GM10847 (cell line): ENCODE data around the gene CLEC11A.

Experiments used
- POLR2A ChIP-seq: IDR thresholded peaks from 2 replicates; pipeline ENCODE4 v1.6.1; 2011; ENCODE audit not compliant: insufficient read length; ENCODE audit errors: extremely low read depth

The CLEC11A gene, protein sequence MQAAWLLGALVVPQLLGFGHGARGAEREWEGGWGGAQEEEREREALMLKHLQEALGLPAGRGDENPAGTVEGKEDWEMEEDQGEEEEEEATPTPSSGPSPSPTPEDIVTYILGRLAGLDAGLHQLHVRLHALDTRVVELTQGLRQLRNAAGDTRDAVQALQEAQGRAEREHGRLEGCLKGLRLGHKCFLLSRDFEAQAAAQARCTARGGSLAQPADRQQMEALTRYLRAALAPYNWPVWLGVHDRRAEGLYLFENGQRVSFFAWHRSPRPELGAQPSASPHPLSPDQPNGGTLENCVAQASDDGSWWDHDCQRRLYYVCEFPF

DNA sequence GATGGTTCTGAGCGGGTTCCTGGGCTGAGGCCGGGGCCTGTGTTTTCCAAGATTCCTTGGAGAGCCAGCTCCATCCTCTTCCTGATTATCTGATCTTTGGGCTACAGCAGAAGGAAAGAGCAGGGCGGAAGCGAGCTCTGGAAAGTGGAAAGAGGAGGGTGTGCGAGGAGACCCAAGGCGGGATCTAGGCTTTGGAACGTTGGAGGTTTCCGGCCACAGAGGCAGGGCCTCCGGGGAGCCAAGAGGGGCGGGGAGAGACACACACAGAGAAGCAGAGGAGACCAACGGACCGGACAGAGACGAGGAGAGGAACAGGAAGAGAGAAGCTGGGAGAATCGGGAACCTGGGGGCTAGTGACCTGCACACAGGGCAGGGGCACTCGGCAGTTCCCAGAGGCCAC is at the start of gene CLEC11A:
CLEC11A (plus strand) TSS at position 296 of the 400 bp plus-strand sequence. CDS start 162 bp downstream, outside the sequence.
- no peak for TF ChIP-seq POLR2A

DNA sequence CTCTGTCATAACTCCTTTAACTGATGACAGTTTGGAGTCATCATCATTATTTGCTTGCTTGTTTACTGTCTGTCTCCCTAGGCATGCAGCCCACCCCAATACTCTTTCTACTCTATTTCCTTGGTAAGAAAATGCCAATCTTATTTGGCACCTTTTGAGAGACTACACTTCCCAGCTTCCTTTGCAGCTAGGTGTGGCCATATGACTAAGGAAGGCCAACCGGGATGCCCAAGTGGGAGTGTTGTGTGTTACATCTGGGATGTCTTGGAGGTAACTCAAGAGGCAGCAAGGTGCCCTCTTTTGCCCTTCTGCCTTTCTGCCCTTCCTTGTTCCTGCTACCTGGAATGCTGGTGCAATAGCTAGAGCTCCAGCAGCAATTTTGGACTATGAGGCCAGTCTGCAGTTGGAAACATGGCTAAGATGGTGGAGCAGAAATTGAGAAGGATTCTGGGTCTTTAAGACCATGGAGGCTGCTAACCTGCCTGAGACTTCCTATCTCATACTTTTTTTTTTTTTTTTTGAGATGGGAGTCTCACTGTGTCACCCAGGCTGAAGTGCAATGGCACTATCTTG is 46.5 kb upstream of the CLEC11A start:
- TF ChIP-seq POLR2A = no peak

DNA sequence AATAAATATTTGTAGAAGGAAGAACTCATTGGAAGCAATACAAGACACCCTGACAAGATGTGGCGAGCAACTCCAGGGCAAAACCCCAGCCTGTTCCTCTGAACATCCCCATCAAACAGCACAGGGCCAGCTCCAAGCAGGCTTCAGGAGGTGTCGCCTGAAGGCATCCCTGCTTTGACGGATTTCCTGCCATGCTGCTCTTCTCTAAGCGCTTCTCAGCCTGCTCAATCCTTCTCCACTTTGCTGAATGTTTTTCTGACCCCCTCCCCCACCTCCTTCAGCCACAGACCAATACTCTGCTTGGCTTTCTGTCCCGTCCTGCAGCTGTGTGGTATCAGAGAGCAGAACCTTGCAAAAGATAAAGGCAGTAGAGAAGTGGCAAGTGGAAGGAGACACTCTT is 45.5 kb upstream of the CLEC11A start:
- no peak for TF ChIP-seq POLR2A

DNA sequence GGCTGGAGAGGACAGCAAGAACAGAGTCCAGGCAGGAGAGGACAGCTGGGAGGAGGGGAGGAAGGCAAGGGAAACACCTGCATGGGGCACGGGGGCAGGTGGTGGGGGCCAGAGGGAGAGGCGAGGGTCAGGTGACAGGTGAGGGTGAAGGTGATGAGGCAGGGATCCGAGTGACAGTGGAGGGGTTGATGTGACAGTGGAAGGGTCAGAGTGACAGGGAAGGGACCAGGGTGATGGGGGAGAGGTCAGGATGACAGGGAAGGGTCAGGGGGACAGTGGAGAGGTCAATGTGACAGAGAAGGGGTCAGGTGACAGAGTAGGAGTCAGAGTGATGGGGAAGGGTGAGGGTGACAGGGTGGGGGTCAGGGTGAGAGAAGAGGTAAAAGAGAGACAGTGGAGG is 44.8 kb upstream of the CLEC11A start:
- no peak for TF ChIP-seq POLR2A

DNA sequence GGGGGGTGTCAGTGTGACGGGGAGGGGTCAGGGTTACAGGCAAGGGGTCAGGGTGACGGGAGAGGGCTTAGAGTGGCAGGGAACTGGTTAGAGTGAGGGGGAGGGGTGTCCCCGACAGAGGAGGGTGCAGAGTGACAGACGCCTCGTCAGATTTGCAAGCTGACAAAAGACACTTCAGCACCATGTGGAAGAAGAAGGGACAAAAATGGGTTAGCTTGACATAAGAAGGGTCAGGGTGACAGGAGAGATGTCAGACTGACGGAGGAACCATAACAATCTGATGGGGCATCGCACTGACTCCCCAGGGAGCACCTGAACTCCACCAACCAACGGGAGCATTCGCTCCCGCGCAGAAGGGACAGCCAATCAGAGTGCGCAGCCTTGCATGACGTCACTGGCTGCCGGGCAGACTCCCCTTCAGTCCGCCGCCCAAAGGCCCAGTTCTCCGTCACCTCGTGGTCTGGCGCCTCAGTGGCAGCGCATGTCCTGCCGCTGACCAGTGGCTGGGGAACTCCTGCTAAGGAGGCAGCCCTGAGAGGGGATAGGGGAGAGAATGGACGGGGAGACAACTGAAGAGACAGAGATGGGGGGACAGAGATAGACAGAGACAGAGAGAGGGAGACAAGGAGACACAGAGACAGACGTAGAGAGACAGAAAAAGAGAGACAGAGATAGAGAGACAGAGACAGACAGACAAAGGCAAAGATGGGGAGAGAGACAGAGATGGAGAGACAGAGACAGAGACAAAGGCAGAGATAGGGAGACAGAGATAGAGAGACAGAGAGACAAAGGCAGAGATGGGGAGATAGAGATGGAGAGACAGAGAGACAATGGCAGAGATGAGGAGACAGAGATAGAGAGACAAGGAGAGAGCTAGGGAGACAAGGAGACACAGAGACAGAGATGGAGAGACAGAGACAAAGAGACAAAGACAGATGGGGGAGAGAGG is 43.7 kb upstream of the CLEC11A start:
- TF ChIP-seq POLR2A = no peak

DNA sequence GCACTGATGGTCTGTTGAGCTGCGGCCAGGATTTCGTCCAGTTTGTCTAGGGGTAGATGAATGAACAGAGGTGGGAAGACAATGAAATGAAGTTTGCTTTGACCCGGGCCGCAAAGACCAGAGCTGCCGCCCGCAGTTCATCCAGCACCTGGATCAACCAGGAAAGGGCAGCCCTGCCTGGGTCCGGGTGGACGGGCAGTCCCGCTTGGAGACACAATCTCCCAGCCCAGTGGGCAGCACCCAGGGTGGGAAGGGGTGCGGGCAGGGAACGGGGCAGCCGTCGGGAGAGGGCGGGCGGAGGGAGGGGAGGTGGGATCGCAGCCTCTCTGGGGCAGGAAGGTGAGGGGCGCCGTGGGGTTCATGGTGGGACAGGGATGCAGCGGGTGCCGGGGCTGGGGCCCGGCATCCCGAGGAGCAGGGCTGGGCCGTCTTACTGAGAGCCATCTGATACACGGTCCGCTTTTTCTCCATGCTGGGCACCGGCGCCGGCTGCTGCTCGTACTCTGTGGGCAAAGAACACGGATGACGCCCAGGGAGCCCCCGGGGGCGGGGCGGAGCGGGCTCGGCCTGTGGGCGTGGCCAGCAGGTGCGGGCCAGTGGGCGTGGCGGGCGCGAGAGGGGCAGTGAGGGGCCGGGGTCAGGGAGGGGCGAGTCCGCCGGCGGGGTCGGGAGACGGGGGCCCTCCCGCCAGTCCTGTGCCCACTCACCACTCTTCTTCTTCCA is 36.7 kb upstream of the CLEC11A start:
- TF ChIP-seq POLR2A = no peak

DNA sequence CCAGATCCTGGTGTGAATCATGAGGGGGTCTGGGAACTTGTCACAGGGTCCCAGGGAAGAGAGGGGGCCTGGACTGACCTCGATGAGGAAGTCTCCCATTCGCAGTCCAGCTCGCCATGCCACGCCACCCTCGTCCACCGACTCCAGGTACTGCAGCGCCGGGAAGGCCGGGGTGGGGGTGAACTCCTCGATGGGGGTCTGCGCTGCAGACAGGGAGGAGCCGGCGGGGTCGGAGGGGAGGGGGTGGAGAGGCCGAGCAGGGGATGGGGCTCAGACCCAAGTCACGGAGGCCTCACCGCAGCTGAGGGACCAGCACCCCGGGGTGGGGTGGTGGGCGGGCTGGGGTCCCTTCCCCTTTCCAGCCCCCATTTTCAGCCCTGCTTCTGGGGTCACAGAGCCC is 34.4 kb upstream of the CLEC11A start:
- no peak for TF ChIP-seq POLR2A

DNA sequence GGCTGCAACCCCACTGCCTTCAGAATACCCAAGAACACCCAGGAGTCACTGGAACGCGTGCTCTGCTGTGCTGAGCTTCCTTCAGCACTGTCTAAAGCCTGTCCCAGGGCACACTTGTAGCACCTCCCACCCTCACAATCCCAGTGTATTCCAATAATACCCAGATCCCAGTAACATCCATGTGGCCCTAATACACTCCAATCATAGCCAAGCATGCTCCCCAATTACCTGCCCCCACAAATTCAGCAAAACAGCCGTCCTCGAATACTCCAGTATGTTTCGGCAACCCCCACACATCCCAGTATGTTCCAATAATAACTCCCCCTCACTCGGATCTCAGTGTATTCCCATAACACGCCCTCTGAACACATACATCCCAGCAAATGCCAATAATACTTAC is 32.7 kb upstream of the CLEC11A start:
- TF ChIP-seq POLR2A = no peak

DNA sequence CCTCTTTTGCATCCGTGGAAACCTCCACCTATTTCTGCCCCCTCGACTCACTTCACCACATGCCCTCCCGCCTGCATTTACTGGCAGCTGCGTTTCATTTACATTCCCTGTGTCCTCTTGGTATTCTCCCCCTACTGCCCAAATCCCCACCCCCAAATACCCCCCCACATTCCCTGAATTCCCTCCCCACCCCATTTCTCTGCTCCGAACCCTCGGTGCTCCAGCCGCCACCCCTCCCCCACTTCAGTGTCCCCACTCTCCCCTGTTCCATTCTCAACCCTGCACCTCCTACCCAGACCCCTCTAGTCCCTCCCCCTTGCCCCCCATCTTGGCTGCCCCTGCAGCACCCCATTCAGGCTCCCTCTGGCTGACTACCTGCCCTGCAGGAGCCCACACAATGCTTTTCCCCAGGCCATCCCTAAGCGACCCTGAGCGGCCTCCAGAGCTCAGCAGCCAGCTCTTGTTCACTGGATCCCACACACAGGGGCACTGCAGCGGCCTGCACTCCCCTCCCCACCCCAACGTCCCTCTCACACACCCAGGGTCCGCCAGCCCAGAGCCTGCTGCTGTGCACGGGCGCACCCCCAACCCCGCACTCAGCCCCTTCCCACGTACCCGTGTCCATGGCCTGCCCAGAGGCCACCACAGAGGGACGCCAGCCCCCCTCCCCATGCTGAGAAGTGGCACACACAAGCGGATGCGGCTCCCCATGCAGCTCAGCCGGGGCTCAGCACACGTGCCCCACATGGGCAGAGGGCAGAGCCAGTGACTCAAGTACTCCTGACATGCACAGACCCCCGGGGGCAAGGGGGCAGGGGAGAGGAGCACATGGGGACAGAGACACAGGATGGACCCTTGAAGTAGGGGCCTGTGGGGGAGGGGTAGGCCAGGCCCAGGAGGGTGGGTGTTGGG is 29.8 kb upstream of the CLEC11A start:
- no peak for TF ChIP-seq POLR2A

DNA sequence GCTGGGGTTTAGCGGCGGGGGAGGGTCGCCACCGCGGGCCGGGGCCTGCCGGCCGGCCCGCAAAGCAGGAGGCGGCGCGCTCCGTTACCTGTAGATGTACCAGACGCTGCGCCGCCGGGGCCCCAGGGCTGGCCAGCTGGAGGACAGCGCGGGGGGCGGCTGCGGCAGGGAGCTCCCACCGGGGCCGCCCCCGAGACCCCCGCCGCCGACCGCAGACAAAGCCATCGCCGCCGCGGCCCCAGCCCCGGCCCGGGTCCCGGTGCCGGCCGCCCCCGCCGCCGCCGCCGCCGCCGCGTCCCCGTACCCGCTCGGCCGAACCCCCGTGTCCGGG is 28.4 kb upstream of the CLEC11A start:
- no peak for TF ChIP-seq POLR2A

DNA sequence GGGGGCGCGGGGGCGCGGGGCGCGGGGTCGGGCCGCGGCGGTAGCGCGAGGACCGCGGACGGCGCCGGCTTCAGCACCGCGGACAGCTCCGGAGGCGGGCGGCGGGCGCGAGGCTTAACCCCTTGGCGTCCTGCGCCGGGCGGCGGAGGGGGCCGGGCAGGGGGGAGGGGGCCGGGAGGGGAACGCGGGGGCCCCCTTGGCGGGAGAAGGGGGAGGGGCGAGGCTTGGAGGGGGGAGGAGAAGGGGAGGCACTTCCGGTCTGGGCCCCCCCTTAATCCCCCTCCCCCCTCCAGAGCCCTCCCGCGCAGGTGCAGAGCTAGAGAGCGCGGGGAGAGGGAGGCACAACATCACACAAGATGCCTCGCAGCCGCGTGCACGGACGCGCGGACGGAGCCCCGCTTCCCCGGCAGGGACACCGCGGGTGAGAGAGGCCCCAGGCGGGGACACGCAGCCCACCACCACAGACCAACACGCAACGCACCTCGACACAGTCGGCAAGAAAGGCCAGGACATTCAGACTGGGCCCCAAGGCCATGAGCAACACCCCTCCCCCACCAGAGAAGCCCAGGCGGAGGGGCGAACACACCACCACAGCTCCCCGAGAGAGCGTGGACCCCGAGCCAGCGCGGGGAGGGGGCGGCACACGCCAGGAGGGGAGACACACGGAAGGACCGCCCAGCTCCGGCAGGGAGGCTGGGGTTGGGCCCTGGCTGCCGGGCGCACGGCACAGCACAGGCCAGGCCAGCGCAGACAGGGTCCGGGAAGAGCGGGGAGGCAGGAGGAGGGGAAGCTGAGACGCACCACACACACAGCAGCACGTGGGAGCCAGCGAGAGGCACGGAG is 27.7 kb upstream of the CLEC11A start:
- TF ChIP-seq POLR2A = no peak

DNA sequence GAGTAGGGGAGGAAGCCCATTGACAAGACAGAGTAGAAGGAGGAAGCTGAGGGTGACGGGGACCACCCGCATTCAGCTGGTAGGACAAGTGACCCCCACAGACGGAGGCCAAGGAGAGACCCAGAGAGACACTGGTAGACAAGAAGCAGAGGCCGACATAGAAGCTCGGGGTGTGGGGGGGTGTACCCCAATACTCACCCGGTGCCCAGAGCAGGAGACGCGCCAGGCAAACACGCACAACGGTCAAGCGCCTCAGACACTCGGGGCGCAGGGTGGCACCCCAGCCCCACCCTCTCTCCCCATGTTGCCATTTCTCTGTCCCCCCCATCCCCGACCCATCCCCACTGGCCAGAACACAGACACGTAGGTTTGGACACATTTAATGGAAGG is 27.1 kb upstream of the CLEC11A start:
- TF ChIP-seq POLR2A = no peak

DNA sequence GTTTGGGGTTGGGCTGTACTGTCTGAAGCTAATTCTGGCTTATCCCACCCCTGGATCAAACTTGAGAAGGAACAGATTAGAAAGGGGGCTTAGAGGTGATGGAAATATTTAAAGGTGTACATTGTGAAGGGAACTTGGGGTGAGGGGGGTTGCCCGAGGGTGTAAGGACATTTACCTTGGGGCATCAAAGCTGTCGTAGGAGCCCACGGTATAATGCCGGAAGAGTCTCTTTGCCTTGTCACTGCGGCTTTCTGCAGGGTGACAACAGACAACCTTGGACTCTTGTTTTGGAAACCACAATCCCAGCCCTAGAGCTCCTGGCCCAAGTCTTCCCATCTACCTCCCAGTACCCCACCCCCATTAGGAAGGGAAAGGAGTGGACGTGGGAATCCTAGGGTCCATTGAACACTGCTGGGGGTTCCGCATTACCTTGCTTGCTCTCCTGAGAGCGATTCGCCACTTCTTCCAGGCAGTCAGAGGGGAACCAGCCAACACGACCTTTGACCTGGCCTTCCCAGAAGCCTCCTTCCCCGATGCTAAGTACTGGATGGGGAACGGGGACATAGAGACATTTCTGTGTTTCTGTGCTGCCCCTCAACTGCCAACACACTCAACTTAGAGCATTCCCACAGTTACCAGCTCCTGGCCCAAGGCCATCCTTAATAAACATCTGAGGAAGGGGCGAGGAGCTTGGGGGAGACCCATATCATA is 25.6 kb upstream of the CLEC11A start:
- no peak for TF ChIP-seq POLR2A

DNA sequence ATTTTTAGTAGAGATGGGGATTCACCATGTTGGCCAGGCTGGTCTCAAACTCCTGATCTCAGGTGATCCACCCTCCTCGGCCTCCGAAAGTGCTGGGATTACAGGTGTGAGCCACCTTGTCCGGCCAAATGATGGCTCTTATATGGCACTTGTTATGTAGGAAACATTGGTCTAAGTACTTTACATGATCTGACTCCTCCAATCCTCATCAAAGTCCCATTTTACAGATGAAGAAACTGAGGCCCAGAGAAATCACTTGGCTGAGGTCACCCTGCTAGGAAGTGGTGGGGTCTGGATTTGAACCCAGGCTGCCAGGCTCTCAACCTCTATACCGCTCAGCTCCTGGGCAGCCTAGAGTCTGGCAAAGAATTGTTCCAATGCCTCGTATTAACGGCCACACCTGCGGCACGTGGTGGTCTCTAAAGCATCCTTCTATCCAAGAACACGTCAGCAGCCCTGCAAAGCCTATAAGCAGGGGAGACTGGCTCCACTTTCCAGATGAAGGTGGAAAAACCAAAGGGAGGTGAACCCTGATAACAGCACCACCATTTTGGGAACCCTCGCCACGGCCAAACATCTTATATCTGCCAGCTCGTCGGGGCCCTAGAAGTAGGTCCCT is 21.7 kb upstream of the CLEC11A start:
- TF ChIP-seq POLR2A = no peak
